ENCODE measurements around the gene SPDYE3.
"Not testable (repeated sequence)": the region's sequence is repeated elsewhere in the genome, so short reads cannot be mapped to it uniquely, and the experiment has no call there.

DNA sequence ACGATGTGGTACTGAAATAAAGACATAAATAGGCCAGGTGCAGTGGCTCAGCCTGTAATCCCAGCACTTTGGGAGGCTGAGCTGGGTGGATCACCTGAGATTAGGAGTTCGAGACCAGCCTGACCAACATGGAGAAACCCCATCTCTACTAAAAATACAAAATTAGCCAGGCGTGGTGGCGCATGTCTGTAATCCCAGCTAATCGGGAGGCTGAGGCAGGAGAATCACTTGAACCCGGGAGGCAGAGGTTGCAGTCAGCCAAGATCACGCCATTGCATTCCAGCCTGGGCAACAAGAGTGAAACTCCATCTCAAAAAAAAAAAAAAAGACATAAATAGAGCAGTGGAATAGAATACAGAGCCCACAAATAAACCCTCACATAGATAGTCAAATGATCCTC, 56.3 kb downstream of the SPDYE3 start:
- not testable (repeated sequence) for TF ChIP-seq TAF1, POLR2A, POLR2AphosphoS5 (IDR thresholded peaks at IDR 0.05; ENCODE audit: low read depth, low read length)

Measured in GM12891 (cell line).